Upper lobe of right lung (tissue), 1 donor: ENCODE measurements around the gene UGT1A10. TPM values are rescaled to one million over a fixed set of nuclear protein-coding genes. Genes with fewer than 3 reads are reported as not detected.

Source experiments
- ATAC-seq: fragments of 200-7000 bp; cut with Tn5 transposase; one replicate; pipeline ENCODE4 v1.9.1; 2020; ENCODE audit warnings: mild to moderate bottlenecking, moderate library complexity
- DNase-seq: peaks from one replicate; pipeline ENCODE4 v3.0.0-alpha.2; 2020
- H3K27ac ChIP-seq: fragments of 200-600 bp; one replicate; pipeline ENCODE4 v1.8.0; 2022
- H3K27me3 ChIP-seq: fragments of 200-600 bp; one replicate; pipeline ENCODE4 v1.8.0; 2022; ENCODE audit warnings: mild to moderate bottlenecking
- H3K36me3 ChIP-seq: fragments of 200-600 bp; one replicate; pipeline ENCODE4 v1.8.0; 2022
- H3K4me1 ChIP-seq: fragments of 200-600 bp; one replicate; pipeline ENCODE4 v1.8.0; 2022
- H3K4me3 ChIP-seq: fragments of 200-600 bp; one replicate; pipeline ENCODE4 v1.8.0; 2022; ENCODE audit warnings: mild to moderate bottlenecking
- H3K9me3 ChIP-seq: fragments of 200-600 bp; one replicate; pipeline ENCODE4 v1.8.0; 2022
- intact Hi-C: fragments of 100-400 bp; cut with DNase I; formaldehyde crosslinking; loops from one replicate; pipeline ENCODE4 v1.11.0; 2022
- total RNA-seq: library from RNA; stranded (reverse); fragmentation: NEBNext Ultra II Directional; extraction: Animal tissue kit (Norgen Biotek cat#: 25700); gene quantifications from one replicate; pipeline ENCODE4 v1.2.1, GENCODE V29; 2021
- TF ChIP-seq, protein P1 (sequence below): fragments of 200-600 bp; IDR thresholded peaks from one replicate; pipeline ENCODE4 v1.8.0; 2022; ENCODE audit warnings: antibody characterized with exemption
- donor health status: DM: no; HTN: yes; CAD: no; lungs with severe emphysema.

The UGT1A10 gene
- total RNA-seq, 1 donor from 2014 or later = not detected

DNA sequence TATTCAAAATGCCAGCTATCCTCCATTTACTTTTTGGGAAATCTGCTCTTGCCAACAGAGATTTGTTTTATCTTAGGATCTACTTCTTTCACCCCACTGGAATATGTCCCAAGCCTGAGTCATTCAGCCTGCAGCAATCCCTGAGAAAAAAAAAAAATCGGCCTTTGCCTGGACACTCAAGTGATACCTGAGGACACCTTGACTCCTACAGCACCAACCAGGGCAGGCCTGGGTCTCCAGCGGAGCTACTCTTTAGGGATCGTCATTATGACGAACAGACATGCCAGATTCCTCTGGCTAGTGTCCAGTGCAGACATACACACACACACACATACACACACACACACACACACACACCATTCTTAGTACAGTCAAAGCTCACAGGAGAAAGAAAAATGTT, 54.2 kb downstream of the UGT1A10 start:
- intact Hi-C loops = no loop called here
- H3K4me3 ChIP-seq = no peak overlapping the region
- H3K36me3 ChIP-seq = no peaks in the 10 kb centered on the region
- no peak for ATAC-seq
- H3K27me3 ChIP-seq = no peaks in the 10 kb centered on the region
- H3K27ac ChIP-seq = no peak overlapping the region
- H3K9me3 ChIP-seq = no peaks in the 10 kb centered on the region
- TF ChIP-seq, protein P1, sequence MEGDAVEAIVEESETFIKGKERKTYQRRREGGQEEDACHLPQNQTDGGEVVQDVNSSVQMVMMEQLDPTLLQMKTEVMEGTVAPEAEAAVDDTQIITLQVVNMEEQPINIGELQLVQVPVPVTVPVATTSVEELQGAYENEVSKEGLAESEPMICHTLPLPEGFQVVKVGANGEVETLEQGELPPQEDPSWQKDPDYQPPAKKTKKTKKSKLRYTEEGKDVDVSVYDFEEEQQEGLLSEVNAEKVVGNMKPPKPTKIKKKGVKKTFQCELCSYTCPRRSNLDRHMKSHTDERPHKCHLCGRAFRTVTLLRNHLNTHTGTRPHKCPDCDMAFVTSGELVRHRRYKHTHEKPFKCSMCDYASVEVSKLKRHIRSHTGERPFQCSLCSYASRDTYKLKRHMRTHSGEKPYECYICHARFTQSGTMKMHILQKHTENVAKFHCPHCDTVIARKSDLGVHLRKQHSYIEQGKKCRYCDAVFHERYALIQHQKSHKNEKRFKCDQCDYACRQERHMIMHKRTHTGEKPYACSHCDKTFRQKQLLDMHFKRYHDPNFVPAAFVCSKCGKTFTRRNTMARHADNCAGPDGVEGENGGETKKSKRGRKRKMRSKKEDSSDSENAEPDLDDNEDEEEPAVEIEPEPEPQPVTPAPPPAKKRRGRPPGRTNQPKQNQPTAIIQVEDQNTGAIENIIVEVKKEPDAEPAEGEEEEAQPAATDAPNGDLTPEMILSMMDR = no peak
- DNase-seq = no peak
- no peaks in the 10 kb centered on the region for H3K4me1 ChIP-seq

DNA sequence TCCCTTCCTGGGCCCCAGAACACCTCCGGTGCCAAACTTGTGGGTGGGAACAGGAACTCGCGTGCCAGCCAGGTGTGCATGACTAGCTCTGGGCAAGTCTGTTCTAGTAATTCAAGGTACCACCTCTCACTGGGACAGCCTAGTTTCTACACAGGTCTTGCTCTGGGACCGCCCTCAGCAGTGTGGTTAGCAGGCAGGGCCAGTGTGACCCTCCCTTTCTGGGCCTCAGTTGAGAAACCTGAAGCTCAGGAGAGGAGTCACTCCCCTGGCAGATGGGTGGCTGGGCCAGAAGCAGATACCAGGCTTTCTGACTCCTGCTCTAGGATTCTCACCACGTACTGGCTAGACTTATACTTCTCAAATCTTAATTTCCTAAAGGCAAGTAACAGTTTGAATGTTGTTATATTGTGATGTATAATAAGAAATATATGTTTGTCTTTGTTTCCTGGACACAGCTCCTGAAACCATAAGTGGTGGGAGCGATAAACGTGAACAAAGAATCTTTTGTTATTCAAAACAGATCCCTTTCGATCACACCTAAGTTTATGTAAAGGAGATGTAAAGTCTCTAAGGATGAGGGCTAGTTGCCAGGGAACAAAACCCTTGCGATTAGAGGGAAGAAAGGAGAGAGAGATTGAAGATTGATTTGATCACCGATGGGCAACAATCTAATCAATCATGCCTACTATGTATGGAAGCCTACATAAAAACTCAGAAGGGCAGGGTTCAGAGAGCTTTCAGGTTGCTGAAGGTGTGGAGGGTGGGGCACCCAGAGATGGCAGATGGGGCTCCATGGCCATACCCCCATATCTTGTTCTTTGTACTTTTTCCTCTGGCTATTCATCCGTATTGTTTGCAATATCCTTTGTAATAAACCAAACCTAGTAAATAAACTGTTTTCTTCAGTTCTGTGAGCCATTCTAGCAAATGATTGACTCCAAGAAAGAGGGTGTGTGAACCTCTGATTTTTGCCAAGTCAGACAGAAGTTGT, 55.5 kb downstream of the UGT1A10 start:
- no peak overlapping the region for H3K4me3 ChIP-seq
- DNase-seq (no peak), ATAC-seq (no peak)
- H3K9me3 ChIP-seq = no peaks in the 10 kb centered on the region
- H3K36me3 ChIP-seq = no peaks in the 10 kb centered on the region
- no peaks in the 10 kb centered on the region for H3K27me3 ChIP-seq
- intact Hi-C loops = no loop called here
- no peak overlapping the region for H3K27ac ChIP-seq
- TF ChIP-seq, protein P1 = no peak
- no peaks in the 10 kb centered on the region for H3K4me1 ChIP-seq

- ATAC-seq = no peak
- Histone ChIP-seq H3K36me3 (no peaks in the 10 kb centered on the region), H3K9me3 (no peaks in the 10 kb centered on the region), H3K27ac (no peak within 1 kb of the TSS), H3K4me1 (no peaks in the 10 kb centered on the region), H3K27me3 (no peaks in the 10 kb centered on the region), H3K4me3 (no peak within 1 kb of the TSS)
- TF ChIP-seq, protein P1 = no peak
- DNase-seq = no peak
- intact Hi-C loops = no loop called here
Measured at GRCh38 chr2:233692648-233693047, 56.4 kb downstream of the UGT1A10 start, which contains the start of gene UGT1A6. TSS of gene UGT1A6 (plus strand) at chr2:233692890. CDS start at chr2:233693005, 115 bp downstream.

DNA sequence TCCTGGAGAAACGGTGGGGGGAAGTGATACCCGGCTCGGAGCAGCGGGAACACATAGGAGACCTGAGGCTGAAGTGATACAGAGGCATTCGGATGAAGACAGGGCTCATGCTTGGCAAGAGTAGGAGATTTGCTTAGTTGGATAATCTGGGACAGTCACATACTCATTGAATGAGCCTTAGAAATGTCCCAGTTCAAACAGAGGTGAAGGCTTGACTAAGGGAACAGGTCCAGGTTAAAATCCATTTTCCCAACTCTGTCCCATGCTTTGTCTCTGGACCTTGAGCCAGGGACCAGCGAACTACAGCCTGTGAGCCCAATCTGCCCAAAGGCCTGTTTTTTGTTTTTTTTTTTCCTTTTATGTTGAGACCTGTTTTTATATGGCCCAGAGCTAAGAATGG, 57.7 kb downstream of the UGT1A10 start:
- ATAC-seq (no peak), DNase-seq (no peak)
- Histone ChIP-seq H3K27me3 (no peaks in the 10 kb centered on the region), H3K4me3 (no peak overlapping the region), H3K27ac (no peak overlapping the region), H3K36me3 (no peaks in the 10 kb centered on the region), H3K4me1 (no peaks in the 10 kb centered on the region), H3K9me3 (no peaks in the 10 kb centered on the region)
- TF ChIP-seq, protein P1 = no peak
- intact Hi-C loops = no loop called here

DNA sequence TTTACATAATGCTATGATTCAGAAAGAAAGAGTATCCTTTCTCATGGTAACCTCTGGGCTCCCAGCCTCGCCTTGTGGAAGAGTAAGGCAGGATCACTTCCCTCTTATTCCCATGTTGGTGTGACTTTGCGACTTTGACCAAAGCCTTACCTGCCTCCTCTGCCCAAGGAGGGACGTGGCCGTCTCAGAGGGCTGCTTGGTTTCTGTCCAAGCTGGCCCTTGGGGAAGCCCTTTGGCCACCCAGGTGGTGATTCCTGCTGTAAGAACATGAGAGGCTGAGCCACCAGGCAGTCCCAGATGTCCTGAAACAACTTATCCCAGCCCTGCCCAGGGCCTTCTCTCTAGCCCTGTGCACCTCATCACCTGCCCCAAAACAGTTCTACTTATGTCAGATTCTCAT, 62.5 kb downstream of the UGT1A10 start:
- intact Hi-C loops = no loop called here
- H3K4me3 ChIP-seq = no peak overlapping the region
- H3K27ac ChIP-seq = no peak overlapping the region
- no peaks in the 10 kb centered on the region for H3K27me3 ChIP-seq
- peaks cover 3% of the 10 kb centered on the region for H3K4me1 ChIP-seq
- DNase-seq (no peak), ATAC-seq (no peak)
- no peaks in the 10 kb centered on the region for H3K36me3 ChIP-seq
- H3K9me3 ChIP-seq = no peaks in the 10 kb centered on the region
- TF ChIP-seq, protein P1 = no peak
